Stimulated activated naive B cell treated with anti-CD40 and anti-IgM and Interleukin-4, amounts not matched to agents 10 μg/mL and 1 μg/mL and 100 μg/mL, for 72 hours (primary cell): ENCODE measurements around the gene PRKCI.
A peak's percentile ranks its signal among the peaks of the same experiment; 100 is the strongest.
"Not testable (repeated sequence)": the region's sequence is repeated elsewhere in the genome, so short reads cannot be mapped to it uniquely, and the experiment has no call there.

Experiments used
- ATAC-seq, 2 donors: fragments of 150-1000 bp; cut with Tn5 transposase; replicated peaks; 2 replicates each; pipeline ENCODE4 v1.10.0; 2021; ENCODE audit warnings: moderate library complexity in 1 of 2
- DNase-seq: peaks from one replicate; pipeline ENCODE4 v3.0.0; 2021
- H3K27ac Mint-ChIP-seq: one replicate; pipeline ENCODE4 v1.8.0; 2022; ENCODE audit warnings: mild to moderate bottlenecking, mixed read lengths
- H3K27me3 Mint-ChIP-seq, 2 donors: one replicate each; pipeline ENCODE4 v1.8.0; 2022; ENCODE audit warnings: mixed read lengths in 2 of 2
- H3K36me3 Mint-ChIP-seq, 2 donors: one replicate each; pipeline ENCODE4 v1.8.0; 2022; ENCODE audit warnings: mixed read lengths in 2 of 2, mild to moderate bottlenecking in 1 of 2
- H3K4me1 Mint-ChIP-seq, 2 donors: one replicate each; pipeline ENCODE4 v1.8.0; 2022; ENCODE audit warnings: mixed read lengths in 2 of 2, mild to moderate bottlenecking in 1 of 2
- H3K4me3 Mint-ChIP-seq, 2 donors: one replicate each; pipeline ENCODE4 v1.8.0; 2022; ENCODE audit warnings: mild to moderate bottlenecking in 2 of 2, mixed read lengths in 2 of 2, moderate library complexity in 1 of 2
- H3K9me3 Mint-ChIP-seq, 2 donors: one replicate each; pipeline ENCODE4 v1.8.0; 2022; ENCODE audit warnings: mixed read lengths in 2 of 2, mild to moderate bottlenecking in 1 of 2

Gene PRKCI

GRCh38 chr3:170327040-170327808 lies 105.0 kb downstream of the PRKCI start:
- DNase-seq: no peak
- Mint-ChIP-seq H3K9me3 (peaks cover 0 to 2% of the 10 kb centered on the region in 2 donors), H3K4me1 (peaks cover 14 to 27% of the 10 kb centered on the region in 2 donors), H3K27me3 (no peaks in the 10 kb centered on the region), H3K4me3 (no peak overlapping the region), H3K27ac (no peak overlapping the region), H3K36me3 (no peaks in the 10 kb centered on the region)
- ATAC-seq: no peak

DNA sequence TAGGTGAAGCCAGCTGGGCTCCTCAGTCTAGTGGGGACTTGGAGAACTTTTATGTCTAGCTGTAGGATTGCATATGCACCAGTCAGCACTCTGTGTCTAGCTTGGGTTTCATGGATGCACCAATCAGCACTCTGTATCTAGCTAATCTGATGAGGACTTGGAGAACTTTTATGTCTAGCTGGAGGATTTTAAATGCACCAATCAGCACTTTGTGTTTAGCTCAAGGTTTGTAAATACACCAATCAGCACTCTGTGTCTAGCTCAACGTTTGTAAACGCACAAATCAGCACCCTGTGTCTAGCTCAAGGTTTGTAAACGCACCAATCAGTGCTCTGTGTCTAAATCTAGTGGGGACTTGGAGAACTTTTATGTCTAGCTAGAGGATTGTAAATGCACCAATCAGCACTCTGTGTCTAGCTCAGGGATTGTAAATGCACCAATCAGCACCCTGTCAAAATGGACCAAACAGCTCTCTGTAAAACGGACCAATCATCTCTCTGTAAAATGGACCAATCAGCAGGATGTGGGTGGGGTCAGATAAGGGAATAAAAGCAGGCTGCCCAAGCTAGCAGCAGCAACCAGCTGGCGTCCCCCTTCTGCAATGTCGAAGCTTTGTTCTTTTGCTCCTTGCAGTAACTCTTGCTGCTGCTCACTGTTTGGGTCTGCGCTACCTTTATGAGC lies 105.8 kb downstream of the PRKCI start:
- not testable (repeated sequence) for H3K4me3 Mint-ChIP-seq, H3K9me3 Mint-ChIP-seq, H3K27me3 Mint-ChIP-seq, DNase-seq, H3K36me3 Mint-ChIP-seq, ATAC-seq, H3K27ac Mint-ChIP-seq
- peaks cover 16 to 31% of the 10 kb centered on the region in 2 donors for H3K4me1 Mint-ChIP-seq

DNA sequence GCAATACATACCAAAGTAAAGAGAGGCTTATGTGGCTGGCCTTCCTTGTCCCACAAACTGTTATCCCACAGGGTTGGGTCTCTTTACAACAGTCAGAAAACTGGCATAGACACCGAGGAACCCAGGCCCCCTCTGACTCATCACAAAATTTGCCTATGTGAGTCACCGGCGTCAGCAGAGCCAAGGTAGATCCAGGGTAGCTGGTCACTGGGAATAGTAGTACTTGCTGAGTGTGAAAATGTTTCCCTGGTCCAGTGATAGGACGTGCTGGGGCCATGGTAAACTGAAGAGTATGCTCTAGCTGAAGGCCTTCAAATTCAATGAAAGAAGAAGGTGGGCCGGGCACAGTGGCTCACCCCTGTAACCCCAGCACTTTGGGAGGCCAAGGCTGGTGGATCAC lies 108.1 kb downstream of the PRKCI start:
- no peak overlapping the region for H3K4me3 Mint-ChIP-seq
- H3K27me3 Mint-ChIP-seq: no peaks in the 10 kb centered on the region
- H3K9me3 Mint-ChIP-seq: peaks cover 0 to 3% of the 10 kb centered on the region in 2 donors
- ATAC-seq (peak in 1 of 2 donors; percentile 48), DNase-seq (no peak)
- H3K36me3 Mint-ChIP-seq: no peaks in the 10 kb centered on the region
- peak overlapping the region; percentile 31 for H3K27ac Mint-ChIP-seq
- peaks cover 14 to 26% of the 10 kb centered on the region in 2 donors for H3K4me1 Mint-ChIP-seq

DNA sequence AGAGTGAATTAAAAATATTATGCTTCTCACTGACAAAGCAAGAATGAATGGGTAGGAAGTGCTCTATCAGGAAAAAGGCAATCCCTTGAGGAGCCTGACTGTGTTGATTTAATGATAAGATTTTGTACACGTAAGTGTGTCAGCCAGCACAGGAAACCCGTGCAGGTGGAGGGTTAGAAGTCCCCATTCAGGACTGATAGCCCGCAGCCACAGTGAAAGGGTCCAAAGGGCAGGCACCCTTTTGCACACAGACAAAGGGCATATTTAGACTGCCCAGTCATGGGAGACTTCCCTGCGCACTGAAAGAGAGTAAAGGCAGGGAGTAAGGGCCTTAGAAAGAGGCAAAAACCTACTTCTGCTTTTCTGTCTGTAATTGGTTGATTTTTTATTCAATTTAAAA lies 108.9 kb downstream of the PRKCI start:
- H3K9me3 Mint-ChIP-seq: peaks cover 0 to 3% of the 10 kb centered on the region in 2 donors
- no peak overlapping the region for H3K27ac Mint-ChIP-seq
- H3K36me3 Mint-ChIP-seq: no peaks in the 10 kb centered on the region
- peaks cover 14 to 26% of the 10 kb centered on the region in 2 donors for H3K4me1 Mint-ChIP-seq
- H3K27me3 Mint-ChIP-seq: no peaks in the 10 kb centered on the region
- DNase-seq (peak; percentile 24), ATAC-seq (peak; percentile 94 to 97)
- H3K4me3 Mint-ChIP-seq: peak overlapping the region in 1 of 2 donors; percentile 37

GRCh38 chr3:170337420-170337819 lies 115.2 kb downstream of the PRKCI start:
- H3K36me3 Mint-ChIP-seq: no peaks in the 10 kb centered on the region

GRCh38 chr3:170338690-170339340 lies 116.6 kb downstream of the PRKCI start:
- Mint-ChIP-seq H3K4me1 (no peaks in the 10 kb centered on the region), H3K9me3 (peaks cover 0 to 5% of the 10 kb centered on the region in 2 donors), H3K36me3 (no peaks in the 10 kb centered on the region), H3K4me3 (no peak overlapping the region), H3K27me3 (no peaks in the 10 kb centered on the region), H3K27ac (no peak overlapping the region)
- no peak for DNase-seq
- no peak for ATAC-seq

More at GRCh38 chr3:170337420-170337819, 115.2 kb downstream of the PRKCI start:
- H3K27ac Mint-ChIP-seq: no peak overlapping the region
- peaks cover 0 to 6% of the 10 kb centered on the region in 2 donors for H3K9me3 Mint-ChIP-seq
- H3K4me1 Mint-ChIP-seq: peaks cover under 1 to 3% of the 10 kb centered on the region in 2 donors
- H3K27me3 Mint-ChIP-seq: no peaks in the 10 kb centered on the region
- ATAC-seq: no peak
- no peak for DNase-seq
- H3K4me3 Mint-ChIP-seq: no peak overlapping the region

GRCh38 chr3:170342273-170342672 lies 120.0 kb downstream of the PRKCI start:
- DNase-seq, H3K27ac Mint-ChIP-seq, H3K4me1 Mint-ChIP-seq, H3K36me3 Mint-ChIP-seq, H3K9me3 Mint-ChIP-seq, H3K4me3 Mint-ChIP-seq, H3K27me3 Mint-ChIP-seq, ATAC-seq: not testable (repeated sequence)

DNA sequence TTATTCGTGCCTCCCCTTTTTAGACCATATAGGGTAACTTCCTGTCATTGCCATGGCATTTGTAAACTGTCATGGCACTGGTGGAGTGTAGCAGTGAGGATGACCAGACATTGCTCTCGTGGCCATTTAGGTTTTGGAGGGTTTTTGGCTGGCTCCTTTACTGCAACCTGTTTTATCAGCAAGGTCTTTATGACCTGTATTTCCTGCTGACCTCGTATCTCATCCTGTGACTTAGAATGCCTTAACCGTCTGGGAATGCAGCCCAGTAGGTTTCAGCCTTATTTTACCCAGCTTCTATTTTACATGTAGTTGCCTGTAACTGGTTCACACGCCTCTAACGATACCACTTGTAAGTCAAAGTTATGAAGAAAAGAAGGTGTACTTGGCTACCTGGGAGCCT lies 121.6 kb downstream of the PRKCI start:
- H3K36me3 Mint-ChIP-seq, H3K27ac Mint-ChIP-seq, H3K4me3 Mint-ChIP-seq: not testable (repeated sequence)

GRCh38 chr3:170344971-170345370 lies 122.7 kb downstream of the PRKCI start:
- no peak for ATAC-seq
- no peaks in the 10 kb centered on the region for H3K9me3 Mint-ChIP-seq
- H3K4me3 Mint-ChIP-seq: no peak overlapping the region
- H3K27ac Mint-ChIP-seq: no peak overlapping the region
- H3K4me1 Mint-ChIP-seq: peaks cover 19 to 35% of the 10 kb centered on the region in 2 donors
- H3K27me3 Mint-ChIP-seq: no peaks in the 10 kb centered on the region
- DNase-seq: no peak
- no peaks in the 10 kb centered on the region for H3K36me3 Mint-ChIP-seq

More for the DNA sequence above, 121.6 kb downstream of the PRKCI start:
- H3K27me3 Mint-ChIP-seq, H3K9me3 Mint-ChIP-seq, DNase-seq, ATAC-seq: not testable (repeated sequence)
- peaks cover 11 to 24% of the 10 kb centered on the region in 2 donors for H3K4me1 Mint-ChIP-seq

DNA sequence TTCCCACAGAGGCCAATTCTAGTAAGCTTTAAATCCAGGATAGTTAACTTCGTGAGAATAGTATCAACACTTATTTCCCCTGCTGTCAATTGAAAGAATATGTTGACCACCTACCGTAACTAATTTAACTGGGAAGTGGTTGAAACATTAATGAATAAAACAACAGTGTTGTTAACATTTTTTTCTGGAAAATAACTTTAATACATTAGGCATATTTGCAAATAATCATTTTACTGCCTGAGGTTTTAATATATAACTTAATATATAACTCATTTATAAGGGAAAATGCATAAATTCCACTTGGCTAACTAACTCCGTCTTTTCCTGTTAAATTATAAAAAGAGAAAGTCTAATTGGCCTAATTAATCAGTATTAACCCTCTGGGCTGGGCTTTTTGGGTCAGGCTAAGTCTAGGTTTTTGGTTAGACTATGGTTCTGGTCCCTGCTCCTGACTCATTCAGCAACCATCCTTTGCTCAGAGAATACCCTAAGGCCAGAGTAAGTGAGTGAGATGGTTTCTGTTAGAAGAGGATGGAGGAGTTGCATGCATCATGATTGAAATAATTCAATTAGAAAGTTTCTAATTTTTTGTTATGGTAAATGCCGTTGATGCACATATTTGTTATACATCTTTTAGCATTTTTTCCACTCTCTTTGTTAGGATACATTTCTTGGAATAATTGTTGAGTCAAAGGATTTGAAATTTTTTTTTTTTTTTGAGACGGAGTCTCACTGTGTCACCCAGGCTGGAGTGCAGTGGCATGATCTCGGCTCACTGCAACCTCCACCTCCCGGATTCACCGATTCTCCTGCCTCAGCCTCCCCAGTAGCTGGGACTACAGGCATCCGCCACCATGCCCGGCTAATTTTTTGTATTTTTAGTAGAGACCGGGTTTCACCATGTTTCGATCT lies 124.5 kb downstream of the PRKCI start:
- no peak overlapping the region for H3K4me3 Mint-ChIP-seq
- peaks cover 27 to 48% of the 10 kb centered on the region in 2 donors for H3K4me1 Mint-ChIP-seq
- no peak overlapping the region for H3K27ac Mint-ChIP-seq
- H3K9me3 Mint-ChIP-seq: no peaks in the 10 kb centered on the region
- ATAC-seq (peak; percentile 83 to 87), DNase-seq (no peak)
- H3K36me3 Mint-ChIP-seq: no peaks in the 10 kb centered on the region
- H3K27me3 Mint-ChIP-seq: no peaks in the 10 kb centered on the region

DNA sequence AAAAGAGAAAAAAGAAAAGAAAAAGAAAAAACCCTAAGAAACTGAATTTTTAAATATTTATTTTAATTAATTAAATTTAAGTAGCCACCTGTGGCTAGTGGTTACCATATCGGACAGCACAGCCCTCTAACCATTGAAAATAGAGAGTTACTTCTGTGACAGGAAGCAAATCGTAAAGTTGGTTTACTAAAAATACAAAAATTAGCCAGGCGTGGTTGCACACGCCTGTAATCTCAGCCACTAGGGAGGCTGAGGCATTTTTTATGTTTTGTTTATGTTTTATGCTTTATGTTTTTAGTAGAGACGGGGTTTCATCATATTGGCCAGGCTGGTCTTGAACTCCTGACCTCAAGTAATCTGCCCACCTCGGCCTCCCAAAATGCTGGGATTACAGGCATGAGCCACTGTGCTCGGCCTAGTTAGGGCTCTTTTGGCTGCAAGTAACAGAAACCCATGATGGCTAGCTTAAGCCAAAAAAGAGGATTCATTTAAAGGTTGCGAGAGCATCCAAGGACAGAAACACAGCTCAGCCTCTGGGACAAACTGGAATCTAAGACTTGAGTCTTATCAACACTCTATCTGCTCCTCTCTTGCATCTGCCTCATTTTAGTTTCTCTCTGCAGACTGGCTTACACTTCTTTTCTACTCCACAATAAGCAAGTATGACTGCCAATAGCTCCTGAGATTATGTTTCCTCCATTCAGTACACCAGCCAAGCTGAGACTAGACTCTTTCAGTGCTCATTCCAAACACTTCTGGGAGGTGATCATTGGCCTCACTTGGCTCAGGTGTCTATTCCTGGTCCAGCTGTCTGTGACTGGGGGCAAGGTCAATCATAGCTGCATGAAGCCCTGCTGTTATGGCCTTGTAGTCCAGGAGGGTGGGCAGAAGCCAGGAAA lies 128.5 kb downstream of the PRKCI start:
- Mint-ChIP-seq H3K36me3 (no peaks in the 10 kb centered on the region), H3K4me3 (peak overlapping the region; percentile 53 to 60), H3K9me3 (no peaks in the 10 kb centered on the region), H3K27me3 (no peaks in the 10 kb centered on the region), H3K4me1 (peaks cover 34 to 72% of the 10 kb centered on the region in 2 donors), H3K27ac (peak overlapping the region; percentile 84)
- no peak for ATAC-seq
- no peak for DNase-seq

- ATAC-seq: peak; percentile 33 to 36
- H3K27me3 Mint-ChIP-seq: no peaks in the 10 kb centered on the region
- no peaks in the 10 kb centered on the region for H3K9me3 Mint-ChIP-seq
- no peak overlapping the region for H3K27ac Mint-ChIP-seq
- H3K4me3 Mint-ChIP-seq: no peak overlapping the region
- peaks cover 34 to 72% of the 10 kb centered on the region in 2 donors for H3K4me1 Mint-ChIP-seq
- peaks cover 1 to 4% of the 10 kb centered on the region in 2 donors for H3K36me3 Mint-ChIP-seq
- DNase-seq: peak; percentile 32
These were observed 130.7 kb downstream of the PRKCI start for GRCh38 chr3:170352936-170353335.

DNA sequence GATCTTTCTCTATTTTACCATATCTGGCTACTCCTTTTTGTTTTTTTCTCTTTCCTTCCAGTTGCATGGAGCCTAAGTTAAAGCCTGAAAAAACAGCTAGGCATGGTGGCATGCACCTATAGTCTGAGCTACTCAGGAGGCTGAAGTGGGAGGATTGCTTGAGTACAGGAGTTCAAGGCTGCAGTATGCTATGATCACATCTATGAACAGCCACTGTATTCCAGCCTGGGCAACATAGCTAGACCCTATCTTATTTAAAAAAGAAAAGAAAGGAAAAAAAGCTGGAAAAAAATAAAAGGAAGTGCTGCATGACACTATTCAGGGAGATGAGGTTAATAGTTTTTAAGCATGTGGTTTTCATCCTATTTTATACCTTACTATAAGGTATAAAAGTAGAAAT lies 131.3 kb downstream of the PRKCI start:
- Mint-ChIP-seq H3K4me1 (peaks cover 37 to 71% of the 10 kb centered on the region in 2 donors), H3K4me3 (peak overlapping the region in 1 of 2 donors; percentile 43)

More for the DNA sequence above, 131.3 kb downstream of the PRKCI start:
- Mint-ChIP-seq H3K9me3 (no peaks in the 10 kb centered on the region), H3K36me3 (peaks cover 1 to 7% of the 10 kb centered on the region in 2 donors), H3K27ac (peak overlapping the region; percentile 14), H3K27me3 (no peaks in the 10 kb centered on the region)
- DNase-seq: no peak
- ATAC-seq: no peak
